ENCODE measurements around the gene LRRFIP1. TPM values are rescaled to one million over a fixed set of nuclear protein-coding genes. Genes with fewer than 3 reads are reported as not detected.

LRRFIP1 gene
- polyA plus RNA-seq, 1 experiment: 50.4 TPM

- peaks cover 11% of the 10 kb centered on the region for H3K27me3 ChIP-seq (ENCODE audit: control insufficient read depth, insufficient read depth, low read length)
- CTCF ChIA-PET: no interaction called here
- POLR2A ChIA-PET: no interaction called here
- no peak overlapping the region for H3K4me3 ChIP-seq (ENCODE audit: low read depth, low read length)
- H3K36me3 ChIP-seq (ENCODE audit: control insufficient read depth, insufficient read depth, low read length): no peaks in the 10 kb centered on the region
- no peak for DNase-seq (ENCODE audit: low read depth)
- TF ChIP-seq CTCF (IDR thresholded peaks at IDR 0.05; ENCODE audit: insufficient read depth, low read depth, low read length): no peak
Measured at GRCh38 chr2:237806334-237806733, 178.9 kb downstream of the LRRFIP1 start.

- Histone ChIP-seq H3K27me3 (ENCODE audit: control insufficient read depth, insufficient read depth, low read length) (peaks cover 8% of the 10 kb centered on the region), H3K36me3 (ENCODE audit: control insufficient read depth, insufficient read depth, low read length) (no peaks in the 10 kb centered on the region), H3K4me3 (ENCODE audit: low read depth, low read length) (no peak overlapping the region)
- no peak for TF ChIP-seq CTCF (IDR thresholded peaks at IDR 0.05; ENCODE audit: insufficient read depth, low read depth, low read length)
- POLR2A ChIA-PET: no interaction called here
- DNase-seq (ENCODE audit: low read depth): no peak
- CTCF ChIA-PET: no interaction called here
Measured at GRCh38 chr2:237815637-237816036, 188.2 kb downstream of the LRRFIP1 start.

GRCh38 chr2:237816531-237816930, 189.1 kb downstream of the LRRFIP1 start:
- Histone ChIP-seq H3K36me3 (ENCODE audit: control insufficient read depth, insufficient read depth, low read length) (no peaks in the 10 kb centered on the region), H3K4me3 (ENCODE audit: low read depth, low read length) (no peak overlapping the region), H3K27me3 (ENCODE audit: control insufficient read depth, insufficient read depth, low read length) (peaks cover 5% of the 10 kb centered on the region)
- no peak for TF ChIP-seq CTCF (IDR thresholded peaks at IDR 0.05; ENCODE audit: insufficient read depth, low read depth, low read length)
- DNase-seq (ENCODE audit: low read depth): no peak
- CTCF ChIA-PET: no interaction called here
- POLR2A ChIA-PET: no interaction called here

- ChIA-PET POLR2A (no interaction called here), CTCF (no interaction called here)
- peak; percentile 72 for DNase-seq (ENCODE audit: low read depth)
- no peak for TF ChIP-seq CTCF (IDR thresholded peaks at IDR 0.05; ENCODE audit: insufficient read depth, low read depth, low read length)
- Histone ChIP-seq H3K27me3 (ENCODE audit: control insufficient read depth, insufficient read depth, low read length) (peaks cover 5% of the 10 kb centered on the region), H3K36me3 (ENCODE audit: control insufficient read depth, insufficient read depth, low read length) (no peaks in the 10 kb centered on the region), H3K4me3 (ENCODE audit: low read depth, low read length) (no peak overlapping the region)
Measured at GRCh38 chr2:237818066-237818473, 190.7 kb downstream of the LRRFIP1 start.

- no peak overlapping the region for H3K4me3 ChIP-seq (ENCODE audit: low read depth, low read length)
- ChIA-PET POLR2A (no interaction called here), CTCF (interaction anchor here (0.7 to 1.0 kb wide), 2 partner anchors 13 to 348 kb away, joined by 3 read pairs; no protein-coding TSS in a partner anchor)
- TF ChIP-seq CTCF (IDR thresholded peaks at IDR 0.05; ENCODE audit: insufficient read depth, low read depth, low read length): no peak
- no peak for DNase-seq (ENCODE audit: low read depth)
- H3K27me3 ChIP-seq (ENCODE audit: control insufficient read depth, insufficient read depth, low read length): peaks cover 4% of the 10 kb centered on the region
- no peaks in the 10 kb centered on the region for H3K36me3 ChIP-seq (ENCODE audit: control insufficient read depth, insufficient read depth, low read length)
Measured at GRCh38 chr2:237819231-237819630, 191.8 kb downstream of the LRRFIP1 start.
